Activated naive CD4-positive, alpha-beta T cell treated with anti-CD3 and anti-CD28 coated beads, Interleukin-2, amount 50 U/mL, for 16 hours (primary cell): Measurements from ENCODE around the gene MON1A.
A peak's percentile ranks its signal among the peaks of the same experiment; 100 is the strongest.

Experiments
- DNase-seq: peaks from one replicate; pipeline ENCODE4 v3.0.0-alpha.2; 2020

Gene MON1A

DNA sequence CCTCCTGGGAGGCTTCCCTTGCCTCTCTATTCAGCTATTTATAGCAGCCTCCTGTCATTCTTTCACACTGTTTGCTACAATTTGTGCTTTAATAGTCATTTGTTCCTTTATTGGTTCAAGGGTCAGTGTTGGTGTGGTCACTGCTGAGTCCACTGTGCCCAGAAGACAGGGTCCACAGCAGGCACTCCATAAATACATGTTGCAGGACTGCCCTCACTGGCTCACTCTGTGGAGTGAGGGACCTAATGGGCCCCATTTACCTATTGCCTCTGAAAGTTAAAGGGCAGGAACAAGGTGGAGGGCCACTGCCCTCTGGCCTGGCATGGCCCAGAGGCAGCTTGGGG lies 42.7 kb downstream of the MON1A start:
- no peak for DNase-seq

- DNase-seq = no peak
Measured at GRCh38 chr3:49883998-49884397, 45.6 kb downstream of the MON1A start.

- DNase-seq = no peak
Measured at GRCh38 chr3:49882166-49882565, 47.4 kb downstream of the MON1A start.

- no peak for DNase-seq
Measured at GRCh38 chr3:49880581-49881315, 48.9 kb downstream of the MON1A start.

DNA sequence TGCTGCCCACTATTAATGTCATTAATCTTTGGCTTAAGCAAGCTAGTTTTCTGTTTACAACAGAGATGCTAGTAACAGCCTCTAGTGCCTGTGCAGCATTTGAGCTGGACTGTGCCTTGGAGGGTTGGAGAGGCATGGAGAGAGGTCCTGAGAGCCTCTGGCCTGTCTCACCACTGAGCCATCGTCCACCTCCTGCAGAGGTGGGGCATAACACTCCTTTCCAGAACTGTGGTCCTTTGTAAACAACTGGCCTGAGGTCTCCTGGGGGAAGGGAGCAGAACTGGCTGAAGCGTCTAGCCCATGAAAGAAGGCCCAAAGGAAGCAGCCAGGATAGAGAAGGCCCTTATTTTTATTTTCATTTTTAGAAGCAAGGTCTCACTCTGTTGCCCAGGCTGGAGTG lies 49.9 kb downstream of the MON1A start:
- no peak for DNase-seq

DNA sequence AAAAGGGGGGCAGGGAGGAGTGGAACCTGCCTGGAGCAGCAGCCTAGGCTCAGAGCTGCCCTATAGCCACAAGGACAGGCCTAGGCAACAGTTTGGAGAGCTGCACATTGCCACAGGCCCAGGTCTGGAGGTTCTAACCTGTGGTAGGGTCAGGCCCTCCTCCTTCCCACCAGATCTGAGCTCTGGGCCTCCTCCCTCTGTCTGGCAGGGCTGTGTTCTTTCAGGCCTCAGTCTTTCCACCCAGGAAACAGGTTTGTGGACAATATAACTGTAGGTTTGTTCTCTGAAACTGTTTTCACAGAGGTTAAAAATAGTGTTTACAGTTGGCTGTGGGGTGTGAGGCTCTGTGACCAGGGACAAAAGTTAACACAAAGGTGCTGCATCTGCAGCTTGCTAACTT lies 50.9 kb downstream of the MON1A start:
- no peak for DNase-seq

DNA sequence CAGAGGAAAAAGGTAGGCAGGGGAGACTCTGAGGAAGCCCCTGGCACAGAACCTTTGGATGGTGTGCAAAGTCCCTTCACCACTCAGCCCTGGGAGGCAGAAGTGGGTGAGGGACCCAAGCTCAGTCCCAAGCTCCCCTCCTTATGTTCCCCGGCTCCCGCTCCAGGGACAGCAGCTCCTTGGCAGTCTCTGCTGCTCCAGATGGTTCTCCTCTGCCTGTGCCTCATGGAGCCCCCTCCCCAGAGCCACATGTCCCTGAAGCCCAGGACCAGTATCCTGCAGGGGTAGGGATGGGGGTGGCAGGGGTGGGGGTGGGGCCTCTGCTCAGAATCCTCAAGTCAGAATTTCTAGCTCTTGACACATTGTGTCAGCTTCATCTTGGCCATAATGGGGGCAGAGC lies 51.9 kb downstream of the MON1A start:
- DNase-seq = no peak

GRCh38 chr3:49876567-49876966 lies 53.0 kb downstream of the MON1A start:
- no peak for DNase-seq

DNA sequence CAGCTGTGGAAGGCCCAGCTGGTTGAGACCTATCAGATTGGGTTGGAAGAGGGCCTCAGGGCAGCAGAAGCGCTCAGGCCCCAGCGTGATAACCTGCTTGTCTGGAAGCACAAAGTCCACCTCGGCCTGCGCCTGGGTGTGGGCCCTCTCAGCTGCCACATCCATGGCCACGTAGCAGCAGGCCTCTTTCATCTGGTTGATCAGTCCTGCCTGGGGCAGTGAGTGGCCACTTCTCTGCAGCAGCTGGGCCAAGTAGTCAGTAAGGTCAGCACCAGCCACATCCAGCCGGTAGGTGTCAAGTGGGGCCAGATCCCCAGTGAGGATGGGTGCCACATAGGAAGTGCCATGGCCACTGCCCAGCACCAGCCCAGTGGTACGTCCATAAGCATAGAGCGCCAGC lies 56.0 kb downstream of the MON1A start:
- DNase-seq = no peak

DNA sequence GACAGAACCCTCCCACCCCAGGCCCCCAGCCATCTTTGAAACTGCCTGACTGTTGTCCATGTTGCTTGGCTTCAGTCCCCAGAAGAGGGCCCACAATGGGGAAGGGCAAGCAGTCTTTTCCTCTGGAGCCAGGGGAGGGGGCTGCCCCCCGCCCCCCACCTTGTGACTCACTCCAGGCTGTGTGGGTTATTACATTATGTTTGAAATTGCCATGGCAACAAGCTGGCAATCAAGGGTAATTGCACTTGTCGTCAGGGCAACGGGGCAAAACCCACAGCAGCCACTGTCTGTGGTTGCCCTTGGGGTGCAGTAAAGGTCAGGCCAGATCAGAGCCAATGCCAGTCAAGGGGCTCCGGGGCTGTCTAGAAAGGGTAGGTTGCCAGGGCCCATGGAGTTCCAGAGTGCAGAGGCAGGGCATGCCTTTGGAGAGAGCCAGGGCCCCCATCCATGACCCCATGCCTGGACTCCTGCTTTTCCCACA lies 56.8 kb downstream of the MON1A start:
- DNase-seq = no peak

DNA sequence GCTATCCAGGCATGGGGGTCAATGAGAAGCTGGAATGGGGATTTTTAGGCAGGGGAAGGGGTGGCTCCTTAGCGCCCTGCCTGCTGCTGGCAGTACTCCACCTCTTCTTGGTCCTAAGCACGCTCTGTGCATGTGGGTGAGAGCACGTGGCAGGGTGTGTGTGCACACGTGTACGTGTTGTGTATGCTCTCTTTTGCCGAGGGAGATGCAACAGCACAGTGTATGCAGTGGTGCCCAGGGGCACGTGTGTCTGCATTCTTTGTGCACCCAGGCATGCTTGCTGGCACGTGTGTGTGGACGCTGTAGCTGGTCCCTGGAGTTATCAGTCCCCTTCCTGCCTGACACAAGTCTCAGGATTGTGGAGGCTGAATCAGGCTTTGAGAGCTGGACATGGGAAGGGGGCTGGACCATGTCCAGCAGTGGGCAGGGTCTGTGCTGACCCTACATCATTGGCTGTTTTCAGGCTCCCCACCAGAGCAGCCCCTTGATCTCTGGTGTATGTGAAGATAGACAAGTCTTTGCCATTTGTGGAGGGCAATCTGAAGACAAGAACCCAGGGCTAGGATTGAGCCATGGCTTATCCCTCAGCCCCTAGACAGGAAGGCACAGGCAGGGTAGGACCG lies 58.0 kb downstream of the MON1A start:
- no peak for DNase-seq

- DNase-seq = peak; percentile 37
Measured at GRCh38 chr3:49869525-49870126, 60.0 kb downstream of the MON1A start, which contains the start of gene CAMKV. Gene CAMKV, minus strand, starts transcription at chr3:49869906. Its CDS starts 7,518 bp downstream, at chr3:49862388.

- DNase-seq = peak; percentile 14
Measured at GRCh38 chr3:49868862-49869466, 60.6 kb downstream of the MON1A start.

DNA sequence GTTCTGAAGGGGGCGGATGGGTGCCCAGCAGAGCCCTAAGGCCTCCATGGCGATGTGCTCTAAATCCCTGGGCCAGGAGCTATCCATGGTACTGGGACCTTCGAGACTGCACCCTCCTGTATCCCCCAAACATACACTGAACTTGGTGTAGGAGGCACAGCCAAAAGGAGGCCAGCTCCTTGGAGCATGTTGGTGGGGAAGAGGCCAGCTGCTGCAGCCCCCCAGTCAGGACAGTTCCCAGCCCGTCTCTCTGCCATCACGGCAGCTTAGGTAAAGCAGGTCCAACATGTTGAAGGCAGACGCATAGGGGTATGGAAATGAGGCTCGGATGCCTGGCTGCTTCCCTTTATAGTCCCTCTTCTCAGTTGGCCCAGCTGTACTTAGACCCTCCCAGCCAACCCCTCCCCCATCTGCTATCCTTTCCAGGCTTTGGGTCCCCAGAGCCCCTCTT lies 61.7 kb downstream of the MON1A start:
- no peak for DNase-seq

GRCh38 chr3:49867400-49867799 lies 62.2 kb downstream of the MON1A start:
- DNase-seq = no peak

DNA sequence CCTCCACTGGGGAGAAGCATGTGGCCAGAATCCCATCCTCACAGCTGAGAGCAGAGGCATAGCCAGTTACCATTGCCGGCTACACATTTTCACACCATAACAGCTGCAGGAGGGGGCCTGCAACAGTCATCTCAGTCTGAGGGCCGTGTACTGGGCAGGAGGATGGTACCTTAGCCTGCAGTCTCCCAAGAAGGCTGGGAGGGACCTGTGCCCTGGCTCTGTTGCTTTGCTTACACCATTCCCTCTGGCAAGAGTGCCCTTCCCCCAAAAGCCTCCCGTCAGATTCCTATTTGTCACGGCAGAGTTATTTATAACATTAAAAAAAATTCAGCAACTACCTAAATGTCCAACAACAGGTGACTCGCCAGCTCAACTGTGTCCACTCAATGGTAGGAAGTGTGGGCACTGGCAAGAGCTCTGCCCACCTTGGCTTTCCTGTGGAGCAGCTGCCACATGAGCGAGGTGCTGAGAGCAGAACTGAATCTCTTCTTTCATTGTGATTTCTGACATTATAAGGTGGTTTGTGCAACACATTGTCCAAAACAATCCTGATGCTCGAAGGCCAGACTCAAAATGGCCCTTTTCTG lies 64.3 kb downstream of the MON1A start:
- no peak for DNase-seq

DNA sequence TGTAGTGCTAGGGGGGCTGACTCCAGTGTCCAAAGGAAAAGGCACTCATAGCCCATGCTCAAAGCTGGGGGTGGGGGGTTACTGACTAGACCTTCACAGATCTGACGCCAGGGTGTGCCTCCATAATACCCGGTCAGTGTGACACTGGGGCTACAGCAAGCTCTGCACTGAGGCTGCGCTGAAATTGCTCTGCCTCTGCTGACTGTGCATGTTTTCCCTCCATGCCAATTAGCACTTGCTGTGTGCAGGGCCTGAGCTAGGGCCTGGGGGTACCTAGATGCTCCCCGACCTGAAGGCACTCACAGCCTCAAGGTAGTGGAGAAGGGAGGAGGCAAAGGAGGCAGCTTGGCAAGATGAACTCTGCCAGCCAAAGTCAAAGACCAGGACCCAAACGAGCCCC lies 65.1 kb downstream of the MON1A start:
- no peak for DNase-seq

DNA sequence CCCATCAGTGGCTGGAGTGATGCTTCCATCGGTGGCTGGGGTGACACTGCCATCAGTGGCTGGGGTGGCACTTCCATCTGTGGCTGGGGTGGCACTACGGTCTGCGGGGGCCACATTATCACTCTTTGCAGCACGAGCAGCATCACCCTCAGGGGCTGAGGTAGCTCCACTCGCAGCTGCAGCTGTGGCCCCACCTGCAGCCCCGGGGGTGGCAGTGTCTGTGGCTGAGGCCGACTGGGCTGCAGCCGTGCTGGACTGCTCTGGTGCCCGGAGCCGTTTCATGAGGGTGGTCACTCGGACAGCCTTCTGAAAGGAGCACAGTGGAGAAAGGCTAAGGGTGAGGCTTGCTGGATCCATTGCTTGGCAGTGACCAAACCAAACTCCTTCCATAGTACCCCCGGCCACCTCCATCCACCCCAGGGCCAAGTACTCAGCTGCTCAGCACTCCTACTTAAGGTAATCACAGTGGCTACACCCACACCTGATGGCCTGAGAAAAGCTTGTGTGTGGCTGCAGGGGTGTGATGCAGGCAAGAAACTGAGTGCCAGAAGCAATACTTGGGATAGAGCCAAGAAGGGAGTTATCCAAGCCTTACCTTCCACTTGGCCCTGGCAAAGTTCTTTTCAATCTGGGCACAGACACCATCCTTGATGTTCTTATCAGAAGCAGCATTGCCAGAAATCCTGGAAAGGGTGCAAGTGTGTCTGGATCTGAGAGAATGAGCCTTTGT lies 69.9 kb downstream of the MON1A start:
- DNase-seq = no peak
